WTC11 (cell line): Measurements from ENCODE around the gene GPRC5B. TPM values are rescaled to one million over a fixed set of nuclear protein-coding genes. Genes with fewer than 3 reads are reported as not detected.

Source experiments
- ATAC-seq: fragments of 200-7000 bp; cut with Tn5 transposase; 2 replicates; pipeline ENCODE4 v1.10.0; 2021; ENCODE audit warnings: mild to moderate bottlenecking, moderate library complexity
- CTCF ChIA-PET: fragments of 300-600 bp; sonication (Branson Sonifier 250); formaldehyde crosslinking; loops from one replicate; lab custom pipeline; 2021; ENCODE audit warnings: antibody characterized with exemption; lab: Charles Lee
- POLR2A ChIA-PET: fragments of 350-600 bp; sonication (Branson Sonifier 250); formaldehyde crosslinking; loops from one replicate; lab custom pipeline; 2021; ENCODE audit warnings: antibody characterized with exemption; lab: Charles Lee
- DNase-seq: peaks from one replicate; pipeline ENCODE4 v3.0.0; 2021; ENCODE audit warnings: low spot score
- H3K27ac Mint-ChIP-seq: 2 replicates; pipeline ENCODE4 v1.8.0; 2021; ENCODE audit warnings: mixed read lengths
- H3K27me3 Mint-ChIP-seq: 2 replicates; pipeline ENCODE4 v1.8.0; 2021; ENCODE audit warnings: low read depth, mild to moderate bottlenecking, moderate library complexity, mixed read lengths
- H3K36me3 Mint-ChIP-seq: 2 replicates; pipeline ENCODE4 v1.8.0; 2021; ENCODE audit warnings: mixed read lengths
- H3K4me1 Mint-ChIP-seq: 2 replicates; pipeline ENCODE4 v1.8.0; 2022; ENCODE audit warnings: mixed read lengths
- H3K4me3 Mint-ChIP-seq: 2 replicates; pipeline ENCODE4 v1.8.0; 2021; ENCODE audit warnings: mild to moderate bottlenecking, moderate library complexity, mixed read lengths
- H3K9me3 Mint-ChIP-seq: 2 replicates; pipeline ENCODE4 v1.8.0; 2021; ENCODE audit warnings: mixed read lengths
- ARID4B ChIP-seq: sonication (generic); formaldehyde crosslinking; IDR thresholded peaks from 2 replicates; pipeline ENCODE4 v1.8.0; 2023; ENCODE audit warnings: missing genetic modification reagents, mild to moderate bottlenecking, borderline replicate concordance
- ATF2 ChIP-seq: sonication (generic); formaldehyde crosslinking; IDR thresholded peaks from 2 replicates; pipeline ENCODE4 v1.8.1; 2022; ENCODE audit warnings: low read depth, missing genetic modification reagents, borderline replicate concordance
- ERG ChIP-seq: fragments of 250-450 bp; sonication (Bioruptor Pico); IDR thresholded peaks from 2 replicates; pipeline ENCODE4 v1.8.0; 2021; ENCODE audit warnings: mild to moderate bottlenecking
- IRF1 ChIP-seq: sonication (generic); formaldehyde crosslinking; IDR thresholded peaks from 2 replicates; pipeline ENCODE4 v1.8.0; 2023; ENCODE audit warnings: missing genetic modification reagents
- JAZF1 ChIP-seq: fragments of 250-450 bp; sonication (Bioruptor Pico); IDR thresholded peaks from 2 replicates; pipeline ENCODE4 v1.9.0; 2021; ENCODE audit warnings: moderate library complexity, mild to moderate bottlenecking, inconsistent platforms
- NFATC4 ChIP-seq: fragments of 250-450 bp; sonication (Bioruptor Pico); IDR thresholded peaks from 2 replicates; pipeline ENCODE4 v1.9.0; 2021; ENCODE audit warnings: mild to moderate bottlenecking
- NR2C2 ChIP-seq: sonication (generic); formaldehyde crosslinking; IDR thresholded peaks from 2 replicates; pipeline ENCODE4 v1.8.0; 2022; ENCODE audit warnings: mild to moderate bottlenecking, missing genetic modification reagents
- SMAD3 ChIP-seq: sonication (generic); formaldehyde crosslinking; IDR thresholded peaks from 2 replicates; pipeline ENCODE4 v1.8.0; 2022; ENCODE audit warnings: missing genetic modification reagents, mild to moderate bottlenecking, borderline replicate concordance
- TEAD1 ChIP-seq: sonication (generic); formaldehyde crosslinking; IDR thresholded peaks from 2 replicates; pipeline ENCODE4 v1.8.0; 2022; ENCODE audit warnings: mild to moderate bottlenecking, missing genetic modification reagents
- TP53 ChIP-seq: sonication (generic); formaldehyde crosslinking; IDR thresholded peaks from 2 replicates; pipeline ENCODE4 v1.8.1; 2023; ENCODE audit warnings: mild to moderate bottlenecking, missing genetic modification reagents
- ZBTB21 ChIP-seq: sonication (generic); formaldehyde crosslinking; IDR thresholded peaks from 2 replicates; pipeline ENCODE4 v1.8.1; 2023; ENCODE audit warnings: mild to moderate bottlenecking, missing genetic modification reagents, borderline replicate concordance
- ZNF671 ChIP-seq: fragments of 250-450 bp; sonication (Bioruptor Pico); IDR thresholded peaks from 2 replicates; pipeline ENCODE4 v1.8.0; 2021; ENCODE audit warnings: mild to moderate bottlenecking
- total RNA-seq: library from RNA; stranded (reverse); gene quantifications from 3 replicates; pipeline ENCODE4 v1.2.3, GENCODE V29; 2021

Gene GPRC5B
- total RNA-seq, 1 experiment from 2014 or later = 104 TPM

GRCh38 chr16:19830902-19831560 lies 53.6 kb downstream of the GPRC5B start:
- ATAC-seq = no peak
- CTCF ChIA-PET = interaction anchor here (0.7 to 1.3 kb wide), 2 partner anchors 124 to 276 kb away, joined by 3 read pairs; partner anchors contain the start of gene VPS35L

GRCh38 chr16:19829844-19830692 lies 54.6 kb downstream of the GPRC5B start:
- ATAC-seq (no peak), DNase-seq (no peak)
- H3K27ac Mint-ChIP-seq = no peak overlapping the region
- no peaks in the 10 kb centered on the region; the same call in 1 of the 2 replicates for H3K36me3 Mint-ChIP-seq
- no peaks in the 10 kb centered on the region for H3K27me3 Mint-ChIP-seq
- TF ChIP-seq ERG (CRISPR knock-in tag) = no peak
- no peak for TF ChIP-seq ARID4B (CRISPR knock-in tag)
- TF ChIP-seq NR2C2 = no peak
- no peak for TF ChIP-seq IRF1 (CRISPR knock-in tag)
- TF ChIP-seq TEAD1 (CRISPR knock-in tag) = no peak
- no peak for TF ChIP-seq ATF2 (CRISPR knock-in tag)
- TF ChIP-seq JAZF1 (CRISPR knock-in tag) = no peak
- 0 out of 2 replicates have a peak, but pooled peaks cover 4% of the 10 kb centered on the region for H3K4me1 Mint-ChIP-seq
- H3K4me3 Mint-ChIP-seq = no peak overlapping the region
- H3K9me3 Mint-ChIP-seq = no peaks in the 10 kb centered on the region
- CTCF ChIA-PET = no interaction called here
- POLR2A ChIA-PET = interaction anchor here (0.7 kb wide), 2 partner anchors 77 to 235 kb away, joined by 3 read pairs; no protein-coding TSS in a partner anchor

More at GRCh38 chr16:19830902-19831560, 53.6 kb downstream of the GPRC5B start:
- POLR2A ChIA-PET = interaction anchor here (0.6 kb wide), 1 partner anchor 557 kb away, joined by 5 read pairs; no protein-coding TSS in a partner anchor
- no peaks in the 10 kb centered on the region for H3K27me3 Mint-ChIP-seq
- H3K4me1 Mint-ChIP-seq = 0 out of 2 replicates have a peak, but pooled peaks cover 4% of the 10 kb centered on the region
- no peak for DNase-seq
- H3K36me3 Mint-ChIP-seq = no peaks in the 10 kb centered on the region; the same call in 1 of the 2 replicates
- H3K9me3 Mint-ChIP-seq = no peaks in the 10 kb centered on the region
- H3K27ac Mint-ChIP-seq = no peak overlapping the region
- TF ChIP-seq TP53 (CRISPR knock-in tag) (no peak), SMAD3 (CRISPR knock-in tag) (no peak), NFATC4 (no peak), ZBTB21 (CRISPR knock-in tag) (no peak), ZNF671 (no peak)
- no peak overlapping the region for H3K4me3 Mint-ChIP-seq
